Peyer's patch (tissue), 4 donors: ENCODE results near the gene KCNK18.

Experiments
- CTCF ChIP-seq, 6 experiments: fragments of 450-650 bp in 4 of 6; fragments of 200-600 bp in 2 of 6; sonication (generic) in 1 of 6; IDR thresholded peaks; one replicate each; pipeline ENCODE4 v1.5.1; 2017 to 2019; ENCODE audit warnings: antibody characterized with exemption in 6 of 6, mild to moderate bottlenecking in 3 of 6, moderate library complexity in 1 of 6
- POLR2A ChIP-seq, 2 donors: fragments of 450-650 bp; IDR thresholded peaks; one replicate each; pipeline ENCODE4 v1.5.1; 2017; ENCODE audit warnings: antibody characterized with exemption in 2 of 2, mild to moderate bottlenecking in 2 of 2, moderate library complexity in 2 of 2

DNA sequence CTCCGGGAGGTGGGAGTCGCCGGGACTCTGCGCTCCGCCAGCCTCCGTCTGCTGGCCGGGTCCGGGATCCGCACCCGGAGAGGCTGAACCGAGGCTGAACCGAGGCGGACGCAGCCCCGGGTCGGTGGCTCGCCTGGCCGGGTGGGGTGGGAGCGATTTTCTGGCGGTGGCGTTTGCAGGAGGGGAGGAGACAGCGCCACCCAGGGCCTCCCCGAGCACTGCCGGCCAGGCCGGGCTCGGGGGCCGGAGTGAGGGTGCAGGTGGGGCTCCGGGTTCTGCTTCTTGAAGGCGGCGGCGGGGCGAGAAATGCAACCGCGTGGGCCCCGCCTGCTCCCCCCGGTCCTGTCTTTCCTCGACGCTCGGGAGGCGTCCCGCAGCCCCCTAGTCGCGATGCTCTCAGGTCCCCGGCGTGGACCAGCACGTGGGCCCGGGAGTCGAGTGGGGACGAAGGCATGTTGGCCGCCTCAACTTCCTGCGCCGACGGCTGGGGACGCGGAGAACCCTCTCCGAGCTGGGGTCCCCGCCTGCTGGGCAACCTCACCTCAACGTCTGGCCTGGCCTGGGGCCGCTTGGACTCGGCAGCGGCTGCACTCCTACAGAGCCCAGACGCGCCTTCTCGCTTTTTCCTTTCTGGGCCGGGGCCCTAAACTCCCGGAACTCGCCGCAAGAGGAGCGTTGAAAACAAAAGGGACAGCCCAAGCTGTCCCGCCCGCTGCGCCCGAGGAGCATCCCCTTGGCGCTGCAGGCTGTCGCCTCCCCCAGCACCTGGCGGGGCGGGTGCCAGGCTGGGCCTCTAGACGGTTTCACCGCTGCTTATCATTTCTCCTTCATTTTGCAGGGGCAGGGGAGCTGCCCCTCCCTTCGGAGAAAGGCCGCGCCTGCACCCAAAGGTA lies 34.0 kb upstream of the KCNK18 start:
- no peak for TF ChIP-seq CTCF (IDR thresholded peaks at IDR 0.05)
- no peak for TF ChIP-seq POLR2A (IDR thresholded peaks at IDR 0.05)
